Lung (tissue), 13 donors: Measurements from ENCODE around the gene FOXD3. TPM values are rescaled to one million over a fixed set of nuclear protein-coding genes. Genes with fewer than 3 reads are reported as not detected.
A peak's percentile ranks its signal among the peaks of the same experiment; 100 is the strongest.

Source experiments
- ATAC-seq: fragments of 200-7000 bp; cut with Tn5 transposase; one replicate; pipeline ENCODE4 v1.9.1; 2020; ENCODE audit warnings: moderate number of reproducible peaks; ENCODE audit not compliant: insufficient read depth, low FRiP score
- DNase-seq, 3 donors: peaks; one replicate each; pipeline ENCODE4 v3.0.0-alpha.2; 2013 to 2017
- H3K27ac ChIP-seq, 2 donors: one replicate each; pipeline ENCODE4 v1.5.1; 2013; ENCODE audit warnings: mild to moderate bottlenecking in 2 of 2, moderate library complexity in 2 of 2, control low read depth in 1 of 2, inconsistent platforms in 1 of 2, low read depth in 1 of 2, low read length in 1 of 2
- H3K27me3 ChIP-seq, 3 donors: one replicate each; pipeline ENCODE4 v1.5.1; 2013; ENCODE audit warnings: low read length in 2 of 3; ENCODE audit not compliant: control insufficient read depth in 3 of 3, insufficient read depth in 3 of 3
- H3K36me3 ChIP-seq, 4 donors: one replicate each; pipeline ENCODE4 v1.5.1; 2013; ENCODE audit warnings: low read length in 4 of 4, mild to moderate bottlenecking in 1 of 4, moderate library complexity in 1 of 4; ENCODE audit not compliant: control insufficient read depth in 4 of 4, insufficient read depth in 4 of 4
- H3K4me1 ChIP-seq, 5 donors: one replicate each; pipeline ENCODE4 v1.5.1; 2013; ENCODE audit warnings: low read length in 5 of 5, mild to moderate bottlenecking in 2 of 5, moderate library complexity in 1 of 5; ENCODE audit not compliant: control insufficient read depth in 5 of 5, insufficient read depth in 5 of 5
- H3K4me3 ChIP-seq: one replicate; pipeline ENCODE4 v1.5.1; 2013; ENCODE audit warnings: mild to moderate bottlenecking, control low read depth, moderate library complexity
- H3K9ac ChIP-seq, 2 donors: one replicate each; pipeline ENCODE4 v1.5.1; 2013; ENCODE audit warnings: low read length in 2 of 2, control low read depth in 1 of 2; ENCODE audit not compliant: insufficient read depth in 1 of 2
- H3K9me3 ChIP-seq, 4 donors: one replicate each; pipeline ENCODE4 v1.5.1; 2013; ENCODE audit warnings: low read length in 3 of 4, mild to moderate bottlenecking in 1 of 4, moderate library complexity in 1 of 4; ENCODE audit not compliant: control insufficient read depth in 4 of 4, insufficient read depth in 3 of 4
- CTCF ChIP-seq: IDR thresholded peaks from 2 replicates; pipeline ENCODE4 v1.5.1; 2012; ENCODE audit warnings: mild to moderate bottlenecking; ENCODE audit errors: control extremely low read depth, extremely low read depth
- WGBS, 2 donors: extraction: QIAGEN DNeasy Blood & Tissue Kit; methylation state at CpG; one replicate each; pipeline ENCODE4 v1.1.7; 2013; 5-methylcytosine and 5-hydroxymethylcytosine counted together
- polyA plus RNA-seq, 2 donors: library from polyadenylated mRNA; stranded (reverse); fragments of 200-250 nt; gene quantifications; one replicate each; pipeline ENCODE4 v1.2.1, GENCODE V29; 2013
- small RNA-seq: library from RNA; depleted of rRNA; stranded (forward); fragments of <200 nt; gene quantifications from one replicate; pipeline ENCODE3, GENCODE V24; 2014; ENCODE audit warnings: low replicate concordance
- total RNA-seq, 2 donors: library from RNA; depleted of rRNA in 1 of 2; stranded (reverse); fragments of >200 nt in 1 of 2; gene quantifications; one replicate each; pipeline ENCODE4 v1.2.1, GENCODE V29; 2014 to 2021
- donor health status: control.
- donor health status: control.
- donor health status: Bipolar disorder and iron deficiency.
- donor health status: healthy.
- donor health status: DM: yes; HTN: yes; CAD: no.

FOXD3 gene
- total and polyA plus RNA-seq, 4 donors, result 0.01 to 0.26 TPM; not detected in 2

- H3K4me3 ChIP-seq, result peak overlapping the region; percentile 28
- H3K27ac ChIP-seq, result peak overlapping the region; percentile 37 to 65
- no peak overlapping the region for H3K9ac ChIP-seq
- H3K9me3 ChIP-seq, result no peaks in the 10 kb centered on the region
- DNase-seq, result no peak
- TF ChIP-seq CTCF, result no peak
- H3K36me3 ChIP-seq, result peaks cover 0 to 3% (median under 1%) of the 10 kb centered on the region in 4 donors
- 87 to 91% methylated on average over 7 of the region's 7 CpGs for WGBS, 2 donors
- peaks cover 0 to 3% (median 0%) of the 10 kb centered on the region in 5 donors for H3K4me1 ChIP-seq
- no peak for ATAC-seq
- H3K27me3 ChIP-seq, result no peaks in the 10 kb centered on the region
Observed at GRCh38 chr1:63366908-63367214, 44.5 kb downstream of the FOXD3 start.

- TF ChIP-seq CTCF, result no peak
- peak within 1 kb of the TSS; percentile 65 to 82 for H3K27ac ChIP-seq
- H3K27me3 ChIP-seq, result no peaks in the 10 kb centered on the region
- peak within 1 kb of the TSS; percentile 73 for H3K4me3 ChIP-seq
- peaks cover 0 to 3% (median 0%) of the 10 kb centered on the region in 5 donors for H3K4me1 ChIP-seq
- H3K9ac ChIP-seq, result peak within 1 kb of the TSS in 1 of 2 donors; percentile 84
- WGBS, 2 donors, result 1% methylated on average over 65 to 77 of the region's 77 CpGs
- peaks cover 0 to 3% (median 1%) of the 10 kb centered on the region in 4 donors for H3K36me3 ChIP-seq
- DNase-seq, result peak; percentile 95 to 98 (median 96)
- ATAC-seq, result peak; percentile 100
- H3K9me3 ChIP-seq, result no peaks in the 10 kb centered on the region
Observed at GRCh38 chr1:63367215-63368103, 45.1 kb downstream of the FOXD3 start, which contains the start of gene ALG6. ALG6 (plus strand) TSS chr1:63367627; CDS start chr1:63370978, 3,351 bp downstream.

- TF ChIP-seq CTCF, result no peak
- DNase-seq, result no peak
- H3K27me3 ChIP-seq, result no peaks in the 10 kb centered on the region
- H3K9ac ChIP-seq, result peak overlapping the region in 1 of 2 donors; percentile 84
- H3K27ac ChIP-seq, result peak overlapping the region; percentile 65 to 82
- WGBS, 2 donors, result 2 to 5% methylated on average over 10 of the region's 10 CpGs
- H3K9me3 ChIP-seq, result no peaks in the 10 kb centered on the region
- H3K4me3 ChIP-seq, result peak overlapping the region; percentile 73
- H3K36me3 ChIP-seq, result peaks cover 0 to 3% (median 1%) of the 10 kb centered on the region in 4 donors
- no peak for ATAC-seq
- H3K4me1 ChIP-seq, result peaks cover 0 to 3% (median 0%) of the 10 kb centered on the region in 5 donors
Observed at GRCh38 chr1:63368131-63368530, 45.8 kb downstream of the FOXD3 start.

Small RNA genes lying within 50 kb of the gene (small RNA-seq; reads per million reads assigned to genes)
- gene MIR6068 (not detected), gene RF00019 (not detected)

Other genes starting within 250 kb of the FOXD3 start
- 10 to 100 TPM in 1 of 2 donors, 1 to 10 TPM in 1; 8.3 to 25.3 TPM for gene ALG6, start 45.1 kb downstream of the FOXD3 start, total RNA-seq
- 10 to 100 TPM in 1 of 2 donors, 1 to 10 TPM in 1; 8.2 to 15.2 TPM for gene ALG6, start 45.1 kb downstream of the FOXD3 start, polyA plus RNA-seq
- 10 to 100 TPM; 17.4 to 31.1 TPM for gene ITGB3BP, start 200.7 kb downstream of the FOXD3 start, total RNA-seq
- 10 to 100 TPM in 1 of 2 donors, 1 to 10 TPM in 1; 7.0 to 36.5 TPM for gene ITGB3BP, start 200.7 kb downstream of the FOXD3 start, polyA plus RNA-seq
- gene EFCAB7, start 201.0 kb downstream of the FOXD3 start, total RNA-seq, result 10 to 100 TPM in 1 of 2 donors, 1 to 10 TPM in 1; 5.6 to 29.0 TPM
- gene EFCAB7, start 201.0 kb downstream of the FOXD3 start, polyA plus RNA-seq, result 1 to 10 TPM; 3.3 to 5.9 TPM